ENCODE data around the gene PXT1. TPM values are rescaled to one million over a fixed set of nuclear protein-coding genes. Genes with fewer than 3 reads are reported as not detected.
"Not testable (repeated sequence)": the region's sequence is repeated elsewhere in the genome, so short reads cannot be mapped to it uniquely, and the experiment has no call there.

The PXT1 gene
- polyA plus RNA-seq, 1 experiment, result not detected

- Histone ChIP-seq H3K27me3 (ENCODE audit: control insufficient read depth, insufficient read depth, low read length) (no peaks in the 10 kb centered on the region), H3K4me3 (ENCODE audit: low read depth, low read length) (no peak overlapping the region), H3K9me3 (ENCODE audit: control insufficient read depth, insufficient read depth, low read length) (peaks cover 2% of the 10 kb centered on the region; the same call in 1 of the 2 replicates), H3K27ac (ENCODE audit: low read depth, low read length) (no peak overlapping the region)
- ChIA-PET POLR2A (no interaction called here), CTCF (interaction anchor here (1.1 to 1.4 kb wide), 4 partner anchors 197 to 341 kb away, joined by 4 to 7 read pairs (median 4); no protein-coding TSS in a partner anchor)
- TF ChIP-seq, protein P1, sequence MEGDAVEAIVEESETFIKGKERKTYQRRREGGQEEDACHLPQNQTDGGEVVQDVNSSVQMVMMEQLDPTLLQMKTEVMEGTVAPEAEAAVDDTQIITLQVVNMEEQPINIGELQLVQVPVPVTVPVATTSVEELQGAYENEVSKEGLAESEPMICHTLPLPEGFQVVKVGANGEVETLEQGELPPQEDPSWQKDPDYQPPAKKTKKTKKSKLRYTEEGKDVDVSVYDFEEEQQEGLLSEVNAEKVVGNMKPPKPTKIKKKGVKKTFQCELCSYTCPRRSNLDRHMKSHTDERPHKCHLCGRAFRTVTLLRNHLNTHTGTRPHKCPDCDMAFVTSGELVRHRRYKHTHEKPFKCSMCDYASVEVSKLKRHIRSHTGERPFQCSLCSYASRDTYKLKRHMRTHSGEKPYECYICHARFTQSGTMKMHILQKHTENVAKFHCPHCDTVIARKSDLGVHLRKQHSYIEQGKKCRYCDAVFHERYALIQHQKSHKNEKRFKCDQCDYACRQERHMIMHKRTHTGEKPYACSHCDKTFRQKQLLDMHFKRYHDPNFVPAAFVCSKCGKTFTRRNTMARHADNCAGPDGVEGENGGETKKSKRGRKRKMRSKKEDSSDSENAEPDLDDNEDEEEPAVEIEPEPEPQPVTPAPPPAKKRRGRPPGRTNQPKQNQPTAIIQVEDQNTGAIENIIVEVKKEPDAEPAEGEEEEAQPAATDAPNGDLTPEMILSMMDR (IDR thresholded peaks at IDR 0.05; ENCODE audit: low read depth, low read length), result no peak
- no peak for DNase-seq (ENCODE audit: low read depth, low spot score)
Observed at GRCh38 chr6:36418558-36418957, 24.1 kb downstream of the PXT1 start.

GRCh38 chr6:36414481-36414880 is 28.2 kb downstream of the PXT1 start:
- no peak overlapping the region for H3K4me3 ChIP-seq (ENCODE audit: low read depth, low read length)
- ChIA-PET CTCF (no interaction called here), POLR2A (no interaction called here)
- peaks cover 3% of the 10 kb centered on the region; the same call in 1 of the 2 replicates for H3K9me3 ChIP-seq (ENCODE audit: control insufficient read depth, insufficient read depth, low read length)
- TF ChIP-seq, protein P1 (IDR thresholded peaks at IDR 0.05; ENCODE audit: low read depth, low read length), result no peak
- H3K27ac ChIP-seq (ENCODE audit: low read depth, low read length), result no peak overlapping the region
- no peak for DNase-seq (ENCODE audit: low read depth, low spot score)
- H3K27me3 ChIP-seq (ENCODE audit: control insufficient read depth, insufficient read depth, low read length), result peaks cover 3% of the 10 kb centered on the region

DNA sequence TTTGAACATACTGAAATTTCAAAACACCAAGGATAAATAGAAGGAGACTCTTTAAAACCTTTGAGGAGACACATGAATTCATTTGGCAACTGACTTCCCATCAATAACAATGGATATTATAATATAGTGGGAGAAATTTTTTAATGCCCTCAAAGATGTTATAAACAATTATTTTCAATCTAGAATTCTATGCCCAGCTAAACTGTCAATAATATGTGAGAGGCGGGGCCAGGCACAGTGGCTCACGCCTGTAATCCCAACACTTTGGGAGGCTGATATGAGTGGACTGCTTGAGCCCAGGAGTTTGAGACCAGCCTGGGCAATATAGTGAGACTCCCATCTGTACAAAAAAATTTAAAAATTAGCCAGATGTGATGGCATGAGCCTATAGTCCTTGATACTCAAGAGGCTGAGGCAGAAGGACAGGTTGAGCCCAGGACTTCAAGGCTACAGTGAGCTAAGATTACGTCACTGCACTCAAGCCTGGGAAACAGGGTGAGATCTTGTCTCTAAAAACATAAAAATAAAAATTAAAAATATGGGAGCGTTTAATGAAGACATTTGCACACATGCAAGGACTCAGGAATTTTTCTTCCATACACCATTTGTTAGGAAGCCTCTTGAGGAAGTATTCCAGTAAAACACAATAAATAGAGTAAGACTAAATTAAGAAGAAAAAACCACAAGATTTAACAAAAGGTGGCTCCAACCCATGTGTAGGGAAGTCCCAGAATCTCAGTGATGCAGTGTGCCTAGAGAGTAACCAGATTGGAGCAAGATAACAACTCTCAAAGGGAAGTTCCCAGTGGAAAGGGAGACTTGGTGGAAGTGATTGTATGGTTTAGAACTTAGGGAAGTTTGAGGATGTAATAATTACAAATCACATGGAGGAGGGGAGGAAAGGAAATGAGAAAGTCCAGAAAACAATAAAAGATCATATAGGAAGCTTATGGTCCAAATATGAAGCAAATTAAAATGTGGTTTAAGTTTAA is 28.9 kb downstream of the PXT1 start:
- CTCF ChIA-PET, result no interaction called here

DNA sequence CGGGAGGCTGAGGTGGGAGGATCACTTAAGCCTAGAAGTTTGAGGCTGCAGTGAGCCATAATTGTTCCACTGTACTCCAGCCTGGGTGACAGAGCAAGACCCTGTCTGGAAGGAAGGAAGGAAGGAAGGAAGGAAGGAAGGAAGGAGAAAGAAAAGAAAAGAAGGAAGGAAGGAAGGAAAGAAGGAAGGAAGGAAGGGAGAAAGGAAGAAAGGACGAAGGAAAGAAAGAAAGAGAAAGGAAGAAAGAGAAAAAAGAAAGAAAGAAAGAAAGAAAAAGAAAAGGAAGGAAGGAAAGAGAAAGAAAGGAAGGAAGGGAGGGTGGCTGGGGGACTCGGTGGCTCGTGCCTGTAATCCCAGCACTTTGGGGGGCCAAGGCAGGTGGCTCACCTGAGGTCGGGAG is 32.9 kb downstream of the PXT1 start:
- H3K27me3 ChIP-seq (ENCODE audit: control insufficient read depth, insufficient read depth, low read length); DNase-seq (ENCODE audit: low read depth, low spot score); H3K9me3 ChIP-seq (ENCODE audit: control insufficient read depth, insufficient read depth, low read length); H3K4me3 ChIP-seq (ENCODE audit: low read depth, low read length); CTCF ChIA-PET; H3K27ac ChIP-seq (ENCODE audit: low read depth, low read length); POLR2A ChIA-PET: not testable (repeated sequence)

More for the DNA sequence above, 28.9 kb downstream of the PXT1 start:
- Histone ChIP-seq H3K27me3 (ENCODE audit: control insufficient read depth, insufficient read depth, low read length) (peaks cover 8% of the 10 kb centered on the region), H3K9me3 (ENCODE audit: control insufficient read depth, insufficient read depth, low read length) (peaks cover 3% of the 10 kb centered on the region; the same call in 1 of the 2 replicates), H3K4me3 (ENCODE audit: low read depth, low read length) (no peak overlapping the region), H3K27ac (ENCODE audit: low read depth, low read length) (no peak overlapping the region)
- POLR2A ChIA-PET, result no interaction called here
- TF ChIP-seq, protein P1 (IDR thresholded peaks at IDR 0.05; ENCODE audit: low read depth, low read length), result no peak
- no peak for DNase-seq (ENCODE audit: low read depth, low spot score)

GRCh38 chr6:36404164-36404563 is 38.5 kb downstream of the PXT1 start:
- Histone ChIP-seq H3K27ac (ENCODE audit: low read depth, low read length) (no peak overlapping the region), H3K9me3 (ENCODE audit: control insufficient read depth, insufficient read depth, low read length) (peaks cover 3% of the 10 kb centered on the region; the same call in 1 of the 2 replicates), H3K4me3 (ENCODE audit: low read depth, low read length) (no peak overlapping the region), H3K27me3 (ENCODE audit: control insufficient read depth, insufficient read depth, low read length) (peaks cover 13% of the 10 kb centered on the region)
- no peak for DNase-seq (ENCODE audit: low read depth, low spot score)
- ChIA-PET POLR2A (no interaction called here), CTCF (no interaction called here)
- TF ChIP-seq, protein P1 (IDR thresholded peaks at IDR 0.05; ENCODE audit: low read depth, low read length), result no peak

Measured in AG04450 (cell line).